HEK293 (cell line): ENCODE data around the gene TCF7.

Experiments
- CTCF ChIA-PET: fragments of 350-600 bp; formaldehyde crosslinking; extraction: SDS; loops from one replicate; lab custom pipeline; 2021; ENCODE audit warnings: antibody characterized with exemption; lab: Yijun Ruan, JAX
- POLR2A ChIA-PET: fragments of 300-600 bp; formaldehyde crosslinking; extraction: SDS; loops from one replicate; lab custom pipeline; 2020; ENCODE audit warnings: antibody characterized with exemption, inconsistent platforms; lab: Yijun Ruan, JAX
- H3K27ac ChIP-seq: fragments of 200-500 bp; sonication (Bioruptor generic); 2 replicates; pipeline ENCODE4 v1.5.1; 2014; ENCODE audit warnings: low read depth, low read length, control low read depth, inconsistent platforms; ENCODE audit errors: extremely low read depth
- H3K36me3 ChIP-seq, 2 experiments: fragments of 200-500 bp in 1 of 2; sonication (Bioruptor generic) in 1 of 2; 1 replicate in 1 of 2; 2 replicates in 1 of 2; pipeline ENCODE4 v1.5.1; 2014 to 2017; ENCODE audit warnings: inconsistent platforms in 2 of 2, low read length in 2 of 2; ENCODE audit not compliant: control insufficient read depth in 2 of 2, insufficient read depth in 1 of 2
- H3K4me1 ChIP-seq: fragments of 200-500 bp; sonication (Bioruptor generic); 2 replicates; pipeline ENCODE4 v1.5.1; 2014; ENCODE audit warnings: mild to moderate bottlenecking, low read length, inconsistent platforms; ENCODE audit not compliant: control insufficient read depth, insufficient read depth
- H3K4me3 ChIP-seq: 2 replicates; pipeline ENCODE4 v1.5.1; 2011; ENCODE audit warnings: low read depth, mild to moderate bottlenecking, control low read depth, low read length, moderate library complexity
- H3K9me3 ChIP-seq: fragments of 200-500 bp; sonication (Bioruptor generic); 2 replicates; pipeline ENCODE4 v1.5.1; 2014; ENCODE audit warnings: low read depth, low read length, inconsistent platforms; ENCODE audit not compliant: control insufficient read depth, insufficient read depth
- AEBP2 ChIP-seq: fragments of 450-650 bp; formaldehyde crosslinking; IDR thresholded peaks from 2 replicates; pipeline ENCODE4 v1.5.1; 2016; ENCODE audit warnings: missing biosample characterization, missing genetic modification characterization, borderline replicate concordance
- ZBTB7A ChIP-seq: fragments of 450-650 bp; formaldehyde crosslinking; IDR thresholded peaks from 2 replicates; pipeline ENCODE4 v1.5.1; 2016; ENCODE audit warnings: low read depth, missing biosample characterization, missing genetic modification characterization
- ZNF10 ChIP-seq: fragments of 450-650 bp; formaldehyde crosslinking; IDR thresholded peaks from 2 replicates; pipeline ENCODE4 v1.5.1; 2017; ENCODE audit warnings: missing biosample characterization, missing genetic modification characterization
- ZNF302 ChIP-seq: fragments of 450-650 bp; formaldehyde crosslinking; IDR thresholded peaks from 2 replicates; pipeline ENCODE4 v1.5.1; 2016; ENCODE audit warnings: missing biosample characterization, missing genetic modification characterization, low read depth
- ZNF341 ChIP-seq: fragments of 450-650 bp; formaldehyde crosslinking; IDR thresholded peaks from 2 replicates; pipeline ENCODE4; 2016; ENCODE audit warnings: low read depth, missing biosample characterization, missing genetic modification characterization
- ZNF664 ChIP-seq: fragments of 450-650 bp; formaldehyde crosslinking; IDR thresholded peaks from 2 replicates; pipeline ENCODE4 v1.5.1; 2016; ENCODE audit warnings: missing biosample characterization, missing genetic modification characterization
- ZNF747 ChIP-seq: fragments of 450-650 bp; formaldehyde crosslinking; IDR thresholded peaks from 2 replicates; pipeline ENCODE4 v1.5.1; 2016; ENCODE audit warnings: missing biosample characterization, missing genetic modification characterization
- ZNF785 ChIP-seq: fragments of 450-650 bp; formaldehyde crosslinking; IDR thresholded peaks from 2 replicates; pipeline ENCODE4 v1.5.1; 2016; ENCODE audit warnings: missing biosample characterization, missing genetic modification characterization
- ZSCAN30 ChIP-seq: fragments of 450-650 bp; IDR thresholded peaks from 2 replicates; pipeline ENCODE4 v1.5.1; 2018; ENCODE audit warnings: missing biosample characterization, mild to moderate bottlenecking, missing genetic modification characterization, moderate library complexity
- TF ChIP-seq, protein P1 (sequence below): fragments of 450-650 bp; formaldehyde crosslinking; IDR thresholded peaks from 2 replicates; pipeline ENCODE4 v1.5.1; 2017; ENCODE audit warnings: missing biosample characterization, missing genetic modification characterization
- TF ChIP-seq, protein P2 (sequence below): fragments of 450-650 bp; formaldehyde crosslinking; IDR thresholded peaks from 2 replicates; pipeline ENCODE4 v1.5.1; 2016; ENCODE audit warnings: missing biosample characterization, missing genetic modification characterization
- TF ChIP-seq, protein P3 (sequence below): fragments of 450-650 bp; formaldehyde crosslinking; IDR thresholded peaks from 2 replicates; pipeline ENCODE4 v1.5.1; 2016; ENCODE audit warnings: missing biosample characterization, missing genetic modification characterization
- TF ChIP-seq, protein P4 (sequence below): fragments of 450-650 bp; formaldehyde crosslinking; IDR thresholded peaks from 2 replicates; pipeline ENCODE4 v1.5.1; 2016; ENCODE audit warnings: missing biosample characterization, missing genetic modification characterization
- TF ChIP-seq, protein P5 (sequence below): fragments of 450-650 bp; formaldehyde crosslinking; IDR thresholded peaks from 2 replicates; pipeline ENCODE4 v1.5.1; 2016; ENCODE audit warnings: missing biosample characterization, missing genetic modification characterization, borderline replicate concordance

TCF7 gene

DNA sequence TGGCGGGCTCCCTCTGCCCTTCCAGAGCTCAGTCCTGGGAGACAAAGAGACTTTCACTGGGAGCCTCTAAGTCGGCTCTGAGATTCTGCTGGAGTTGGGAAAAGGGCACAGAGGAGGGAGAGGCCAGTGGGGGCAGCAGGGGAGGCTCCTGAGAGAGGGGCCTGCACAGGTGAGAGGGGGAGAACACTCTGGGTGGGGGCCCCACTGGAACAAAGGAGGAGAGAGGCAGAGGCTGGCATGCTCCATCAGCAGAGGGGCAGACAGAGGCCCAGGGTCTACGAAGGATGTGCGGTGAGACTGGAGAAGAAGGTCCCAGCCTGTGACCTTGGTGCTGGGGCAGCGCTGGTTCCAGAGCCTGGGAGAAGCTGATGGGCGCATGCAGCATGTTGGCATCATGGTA is 8.9 kb downstream of the TCF7 start (continued):
- TF ChIP-seq ZNF302 (tag by site-specific recombination) = no peak

DNA sequence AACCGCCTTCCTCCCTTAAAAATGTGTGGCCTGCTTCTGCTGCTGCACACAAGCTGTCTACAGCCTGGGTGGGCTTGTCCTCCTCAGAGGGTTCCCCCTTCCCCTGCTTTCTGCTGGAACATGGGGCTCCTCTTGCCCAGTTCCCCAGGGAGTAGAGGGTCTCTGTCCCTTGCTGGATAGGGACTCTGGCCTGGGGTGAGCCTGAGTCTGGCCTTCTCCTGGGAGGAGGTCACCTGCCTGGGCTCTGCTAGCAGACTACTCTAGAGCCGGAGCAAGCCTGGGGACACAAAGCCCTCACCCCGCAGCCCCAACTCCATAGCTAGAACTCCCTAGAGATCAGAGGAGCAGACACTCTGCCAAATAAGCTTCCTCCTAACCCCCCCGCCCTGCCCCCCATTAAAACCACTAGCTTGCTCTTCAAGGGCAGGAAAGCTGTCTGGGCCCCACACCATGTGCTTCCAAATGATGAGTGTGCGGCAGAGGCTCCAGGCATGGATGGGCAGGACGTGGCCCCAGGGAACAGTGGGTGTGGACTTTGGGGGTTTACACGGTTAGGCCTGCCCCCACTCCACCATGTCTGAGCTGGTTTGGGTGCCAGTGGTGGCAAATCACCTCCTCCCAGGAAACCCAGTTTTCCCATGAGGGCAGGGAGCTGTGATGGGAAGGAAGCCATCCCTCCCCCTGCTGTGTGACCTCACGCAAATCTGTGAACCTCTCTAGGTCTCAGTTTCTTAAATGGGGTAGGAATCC is 10.0 kb downstream of the TCF7 start:
- H3K36me3 ChIP-seq = peaks cover 0 to 74% of the 10 kb centered on the region in 2 experiments; a peak in 1 of 3 replicates
- H3K4me1 ChIP-seq = no peaks in the 10 kb centered on the region
- CTCF ChIA-PET = interaction anchor here (0.9 to 2.1 kb wide), 3 partner anchors 16 to 85 kb away, joined by 3 to 10 read pairs (median 6); no protein-coding TSS in a partner anchor
- POLR2A ChIA-PET = interaction anchor here (1.2 kb wide), 1 partner anchor 9 kb away, joined by 3 read pairs; no protein-coding TSS in a partner anchor
- no peak overlapping the region for H3K27ac ChIP-seq
- no peak overlapping the region for H3K4me3 ChIP-seq
- TF ChIP-seq AEBP2 (tag by site-specific recombination) = no peak
- TF ChIP-seq, protein P1, sequence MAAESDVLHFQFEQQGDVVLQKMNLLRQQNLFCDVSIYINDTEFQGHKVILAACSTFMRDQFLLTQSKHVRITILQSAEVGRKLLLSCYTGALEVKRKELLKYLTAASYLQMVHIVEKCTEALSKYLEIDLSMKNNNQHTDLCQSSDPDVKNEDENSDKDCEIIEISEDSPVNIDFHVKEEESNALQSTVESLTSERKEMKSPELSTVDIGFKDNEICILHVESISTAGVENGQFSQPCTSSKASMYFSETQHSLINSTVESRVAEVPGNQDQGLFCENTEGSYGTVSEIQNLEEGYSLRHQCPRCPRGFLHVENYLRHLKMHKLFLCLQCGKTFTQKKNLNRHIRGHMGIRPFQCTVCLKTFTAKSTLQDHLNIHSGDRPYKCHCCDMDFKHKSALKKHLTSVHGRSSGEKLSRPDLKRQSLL (tag by site-specific recombination) = no peak
- TF ChIP-seq ZNF785 = no peak
- TF ChIP-seq, protein P2, sequence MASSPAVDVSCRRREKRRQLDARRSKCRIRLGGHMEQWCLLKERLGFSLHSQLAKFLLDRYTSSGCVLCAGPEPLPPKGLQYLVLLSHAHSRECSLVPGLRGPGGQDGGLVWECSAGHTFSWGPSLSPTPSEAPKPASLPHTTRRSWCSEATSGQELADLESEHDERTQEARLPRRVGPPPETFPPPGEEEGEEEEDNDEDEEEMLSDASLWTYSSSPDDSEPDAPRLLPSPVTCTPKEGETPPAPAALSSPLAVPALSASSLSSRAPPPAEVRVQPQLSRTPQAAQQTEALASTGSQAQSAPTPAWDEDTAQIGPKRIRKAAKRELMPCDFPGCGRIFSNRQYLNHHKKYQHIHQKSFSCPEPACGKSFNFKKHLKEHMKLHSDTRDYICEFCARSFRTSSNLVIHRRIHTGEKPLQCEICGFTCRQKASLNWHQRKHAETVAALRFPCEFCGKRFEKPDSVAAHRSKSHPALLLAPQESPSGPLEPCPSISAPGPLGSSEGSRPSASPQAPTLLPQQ = 0 out of 2 replicates have a peak, but pooled peaks have one; percentile 34
- no peak for TF ChIP-seq ZNF664 (tag by site-specific recombination)
- TF ChIP-seq ZNF341 = peak; percentile 64
- TF ChIP-seq ZNF10 (tag by site-specific recombination) = no peak
- no peak for TF ChIP-seq ZBTB7A (tag by site-specific recombination)
- TF ChIP-seq ZNF747 (tag by site-specific recombination) = no peak
- TF ChIP-seq, protein P3, sequence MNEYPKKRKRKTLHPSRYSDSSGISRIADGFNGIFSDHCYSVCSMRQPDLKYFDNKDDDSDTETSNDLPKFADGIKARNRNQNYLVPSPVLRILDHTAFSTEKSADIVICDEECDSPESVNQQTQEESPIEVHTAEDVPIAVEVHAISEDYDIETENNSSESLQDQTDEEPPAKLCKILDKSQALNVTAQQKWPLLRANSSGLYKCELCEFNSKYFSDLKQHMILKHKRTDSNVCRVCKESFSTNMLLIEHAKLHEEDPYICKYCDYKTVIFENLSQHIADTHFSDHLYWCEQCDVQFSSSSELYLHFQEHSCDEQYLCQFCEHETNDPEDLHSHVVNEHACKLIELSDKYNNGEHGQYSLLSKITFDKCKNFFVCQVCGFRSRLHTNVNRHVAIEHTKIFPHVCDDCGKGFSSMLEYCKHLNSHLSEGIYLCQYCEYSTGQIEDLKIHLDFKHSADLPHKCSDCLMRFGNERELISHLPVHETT (tag by site-specific recombination) = no peak
- no peak for TF ChIP-seq ZSCAN30 (tag by site-specific recombination)
- TF ChIP-seq, protein P4, sequence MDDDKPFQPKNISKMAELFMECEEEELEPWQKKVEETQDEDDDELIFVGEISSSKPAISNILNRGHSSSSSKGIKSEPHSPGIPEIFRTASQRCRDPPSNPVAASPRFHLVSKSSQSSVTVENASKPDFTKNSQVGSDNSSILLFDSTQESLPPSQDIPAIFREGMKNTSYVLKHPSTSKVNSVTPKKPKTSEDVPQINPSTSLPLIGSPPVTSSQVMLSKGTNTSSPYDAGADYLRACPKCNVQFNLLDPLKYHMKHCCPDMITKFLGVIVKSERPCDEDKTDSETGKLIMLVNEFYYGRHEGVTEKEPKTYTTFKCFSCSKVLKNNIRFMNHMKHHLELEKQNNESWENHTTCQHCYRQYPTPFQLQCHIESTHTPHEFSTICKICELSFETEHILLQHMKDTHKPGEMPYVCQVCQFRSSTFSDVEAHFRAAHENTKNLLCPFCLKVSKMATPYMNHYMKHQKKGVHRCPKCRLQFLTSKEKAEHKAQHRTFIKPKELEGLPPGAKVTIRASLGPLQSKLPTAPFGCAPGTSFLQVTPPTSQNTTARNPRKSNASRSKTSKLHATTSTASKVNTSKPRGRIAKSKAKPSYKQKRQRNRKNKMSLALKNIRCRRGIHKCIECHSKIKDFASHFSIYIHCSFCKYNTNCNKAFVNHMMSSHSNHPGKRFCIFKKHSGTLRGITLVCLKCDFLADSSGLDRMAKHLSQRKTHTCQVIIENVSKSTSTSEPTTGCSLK (tag by site-specific recombination) = no peak
- TF ChIP-seq, protein P5, sequence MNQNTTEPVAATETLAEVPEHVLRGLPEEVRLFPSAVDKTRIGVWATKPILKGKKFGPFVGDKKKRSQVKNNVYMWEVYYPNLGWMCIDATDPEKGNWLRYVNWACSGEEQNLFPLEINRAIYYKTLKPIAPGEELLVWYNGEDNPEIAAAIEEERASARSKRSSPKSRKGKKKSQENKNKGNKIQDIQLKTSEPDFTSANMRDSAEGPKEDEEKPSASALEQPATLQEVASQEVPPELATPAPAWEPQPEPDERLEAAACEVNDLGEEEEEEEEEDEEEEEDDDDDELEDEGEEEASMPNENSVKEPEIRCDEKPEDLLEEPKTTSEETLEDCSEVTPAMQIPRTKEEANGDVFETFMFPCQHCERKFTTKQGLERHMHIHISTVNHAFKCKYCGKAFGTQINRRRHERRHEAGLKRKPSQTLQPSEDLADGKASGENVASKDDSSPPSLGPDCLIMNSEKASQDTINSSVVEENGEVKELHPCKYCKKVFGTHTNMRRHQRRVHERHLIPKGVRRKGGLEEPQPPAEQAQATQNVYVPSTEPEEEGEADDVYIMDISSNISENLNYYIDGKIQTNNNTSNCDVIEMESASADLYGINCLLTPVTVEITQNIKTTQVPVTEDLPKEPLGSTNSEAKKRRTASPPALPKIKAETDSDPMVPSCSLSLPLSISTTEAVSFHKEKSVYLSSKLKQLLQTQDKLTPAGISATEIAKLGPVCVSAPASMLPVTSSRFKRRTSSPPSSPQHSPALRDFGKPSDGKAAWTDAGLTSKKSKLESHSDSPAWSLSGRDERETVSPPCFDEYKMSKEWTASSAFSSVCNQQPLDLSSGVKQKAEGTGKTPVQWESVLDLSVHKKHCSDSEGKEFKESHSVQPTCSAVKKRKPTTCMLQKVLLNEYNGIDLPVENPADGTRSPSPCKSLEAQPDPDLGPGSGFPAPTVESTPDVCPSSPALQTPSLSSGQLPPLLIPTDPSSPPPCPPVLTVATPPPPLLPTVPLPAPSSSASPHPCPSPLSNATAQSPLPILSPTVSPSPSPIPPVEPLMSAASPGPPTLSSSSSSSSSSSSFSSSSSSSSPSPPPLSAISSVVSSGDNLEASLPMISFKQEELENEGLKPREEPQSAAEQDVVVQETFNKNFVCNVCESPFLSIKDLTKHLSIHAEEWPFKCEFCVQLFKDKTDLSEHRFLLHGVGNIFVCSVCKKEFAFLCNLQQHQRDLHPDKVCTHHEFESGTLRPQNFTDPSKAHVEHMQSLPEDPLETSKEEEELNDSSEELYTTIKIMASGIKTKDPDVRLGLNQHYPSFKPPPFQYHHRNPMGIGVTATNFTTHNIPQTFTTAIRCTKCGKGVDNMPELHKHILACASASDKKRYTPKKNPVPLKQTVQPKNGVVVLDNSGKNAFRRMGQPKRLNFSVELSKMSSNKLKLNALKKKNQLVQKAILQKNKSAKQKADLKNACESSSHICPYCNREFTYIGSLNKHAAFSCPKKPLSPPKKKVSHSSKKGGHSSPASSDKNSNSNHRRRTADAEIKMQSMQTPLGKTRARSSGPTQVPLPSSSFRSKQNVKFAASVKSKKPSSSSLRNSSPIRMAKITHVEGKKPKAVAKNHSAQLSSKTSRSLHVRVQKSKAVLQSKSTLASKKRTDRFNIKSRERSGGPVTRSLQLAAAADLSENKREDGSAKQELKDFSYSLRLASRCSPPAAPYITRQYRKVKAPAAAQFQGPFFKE (tag by site-specific recombination) = no peak
- TF ChIP-seq, all 188 proteins: peak for 2
- H3K9me3 ChIP-seq = no peaks in the 10 kb centered on the region
